ENCODE measurements around the gene PDYN. TPM values are rescaled to one million over a fixed set of nuclear protein-coding genes. Genes with fewer than 3 reads are reported as not detected.

The PDYN gene
- total RNA-seq, 1 experiment from 2014 or later = not detected

DNA sequence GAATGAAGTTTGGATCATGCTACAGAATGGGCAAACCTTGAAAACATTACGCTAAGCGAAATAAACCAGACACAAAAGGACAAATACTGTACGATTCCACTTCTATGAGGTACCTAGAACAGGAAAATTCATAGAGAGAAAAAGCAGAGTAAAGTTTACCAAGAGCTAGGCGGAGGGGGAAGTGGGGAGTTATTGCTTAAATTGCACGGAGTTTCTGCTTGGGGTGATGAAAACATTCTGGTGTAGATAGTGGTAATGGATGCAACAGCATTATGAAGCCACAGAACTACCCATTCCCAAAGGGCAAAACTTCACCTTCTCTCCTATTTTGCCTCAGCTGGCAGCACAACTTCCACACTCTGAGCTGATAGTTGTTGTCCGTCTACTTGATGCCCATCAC, 6.4 kb upstream of the PDYN start:
- no peaks in the 10 kb centered on the region for H3K9me2 ChIP-seq (replicated peaks; ENCODE audit: insufficient read depth, low read length)
- H3K4me3 ChIP-seq (ENCODE audit: low read length) = no peak overlapping the region
- no peaks in the 10 kb centered on the region for H3K36me3 ChIP-seq (ENCODE audit: insufficient read depth, low read length)
- H3K4me2 ChIP-seq (ENCODE audit: low read depth, low read length, poor library complexity, severe bottlenecking) = no peak overlapping the region
- H3K27ac ChIP-seq (ENCODE audit: low read length) = no peak overlapping the region
- no peak for DNase-seq
- H3K9me3 ChIP-seq (ENCODE audit: low read length) = no peaks in the 10 kb centered on the region
- H2AFZ ChIP-seq (ENCODE audit: low read length) = no peak overlapping the region
- no peaks in the 10 kb centered on the region for H3K79me2 ChIP-seq (ENCODE audit: low read length)
- peaks cover 4% of the 10 kb centered on the region; the same call in 1 of the 2 replicates for H3K27me3 ChIP-seq (ENCODE audit: low read length)
- no peak overlapping the region for H3K9ac ChIP-seq (ENCODE audit: low read length)
- no peaks in the 10 kb centered on the region for H3K4me1 ChIP-seq (ENCODE audit: low read length)
- H4K20me1 ChIP-seq (ENCODE audit: insufficient read depth, low read depth, low read length) = no peaks in the 10 kb centered on the region

DNA sequence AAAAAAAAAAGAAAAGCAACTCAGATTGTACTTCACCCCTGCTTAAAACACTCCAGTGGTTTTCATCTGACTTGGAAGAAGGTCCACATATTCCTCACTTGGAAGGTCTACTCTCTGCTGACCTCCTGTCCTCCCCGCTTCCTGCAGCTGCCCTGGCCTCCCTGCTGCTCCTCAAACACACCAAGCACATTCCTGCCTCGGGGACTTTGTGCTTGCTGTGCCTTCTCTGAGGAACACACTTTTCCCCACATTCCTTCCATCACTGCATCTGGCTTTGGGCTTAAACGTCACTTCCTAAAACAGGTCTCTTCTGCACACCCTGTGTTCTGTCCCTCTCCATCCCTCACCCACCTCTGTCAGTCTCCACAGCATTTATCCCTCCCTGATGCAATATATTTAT, 4.9 kb upstream of the PDYN start:
- DNase-seq = no peak
- Histone ChIP-seq H3K9me3 (ENCODE audit: low read length) (no peaks in the 10 kb centered on the region), H4K20me1 (ENCODE audit: insufficient read depth, low read depth, low read length) (no peaks in the 10 kb centered on the region), H3K27me3 (ENCODE audit: low read length) (peaks cover 4% of the 10 kb centered on the region; the same call in 1 of the 2 replicates), H3K27ac (ENCODE audit: low read length) (no peak overlapping the region), H3K9ac (ENCODE audit: low read length) (no peak overlapping the region), H3K4me1 (ENCODE audit: low read length) (no peaks in the 10 kb centered on the region), H3K79me2 (ENCODE audit: low read length) (no peaks in the 10 kb centered on the region), H3K36me3 (ENCODE audit: insufficient read depth, low read length) (no peaks in the 10 kb centered on the region), H3K4me3 (ENCODE audit: low read length) (no peak overlapping the region), H3K4me2 (ENCODE audit: low read depth, low read length, poor library complexity, severe bottlenecking) (no peak overlapping the region), H3K9me2 (replicated peaks; ENCODE audit: insufficient read depth, low read length) (no peaks in the 10 kb centered on the region), H2AFZ (ENCODE audit: low read length) (no peak overlapping the region)

DNA sequence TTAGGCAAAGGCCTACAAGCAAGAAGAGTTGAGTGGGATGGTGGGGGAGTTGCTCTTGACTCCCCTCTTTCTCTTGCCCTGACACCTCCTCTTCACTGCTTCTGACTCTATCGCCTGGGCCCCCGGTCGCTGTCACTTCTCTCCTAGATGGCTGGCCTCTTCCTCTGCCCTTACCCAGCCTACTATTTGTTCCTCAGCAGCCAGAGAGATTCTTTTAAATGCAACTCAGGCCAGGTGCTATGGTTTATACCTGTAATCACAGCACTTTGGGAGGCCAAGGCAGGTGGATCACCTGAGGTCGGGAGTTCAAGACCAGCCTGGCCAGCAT, 4.3 kb upstream of the PDYN start:
- H3K36me3 ChIP-seq (ENCODE audit: insufficient read depth, low read length) = no peaks in the 10 kb centered on the region
- H3K4me3 ChIP-seq (ENCODE audit: low read length) = no peak overlapping the region
- no peaks in the 10 kb centered on the region for H3K9me2 ChIP-seq (replicated peaks; ENCODE audit: insufficient read depth, low read length)
- no peak overlapping the region for H3K9ac ChIP-seq (ENCODE audit: low read length)
- H3K4me1 ChIP-seq (ENCODE audit: low read length) = no peaks in the 10 kb centered on the region
- no peaks in the 10 kb centered on the region for H3K79me2 ChIP-seq (ENCODE audit: low read length)
- no peak overlapping the region for H2AFZ ChIP-seq (ENCODE audit: low read length)
- no peak overlapping the region for H3K27ac ChIP-seq (ENCODE audit: low read length)
- no peak overlapping the region for H3K4me2 ChIP-seq (ENCODE audit: low read depth, low read length, poor library complexity, severe bottlenecking)
- H3K9me3 ChIP-seq (ENCODE audit: low read length) = no peaks in the 10 kb centered on the region
- DNase-seq = no peak
- H4K20me1 ChIP-seq (ENCODE audit: insufficient read depth, low read depth, low read length) = no peaks in the 10 kb centered on the region
- peaks cover 4% of the 10 kb centered on the region; the same call in 1 of the 2 replicates for H3K27me3 ChIP-seq (ENCODE audit: low read length)

DNA sequence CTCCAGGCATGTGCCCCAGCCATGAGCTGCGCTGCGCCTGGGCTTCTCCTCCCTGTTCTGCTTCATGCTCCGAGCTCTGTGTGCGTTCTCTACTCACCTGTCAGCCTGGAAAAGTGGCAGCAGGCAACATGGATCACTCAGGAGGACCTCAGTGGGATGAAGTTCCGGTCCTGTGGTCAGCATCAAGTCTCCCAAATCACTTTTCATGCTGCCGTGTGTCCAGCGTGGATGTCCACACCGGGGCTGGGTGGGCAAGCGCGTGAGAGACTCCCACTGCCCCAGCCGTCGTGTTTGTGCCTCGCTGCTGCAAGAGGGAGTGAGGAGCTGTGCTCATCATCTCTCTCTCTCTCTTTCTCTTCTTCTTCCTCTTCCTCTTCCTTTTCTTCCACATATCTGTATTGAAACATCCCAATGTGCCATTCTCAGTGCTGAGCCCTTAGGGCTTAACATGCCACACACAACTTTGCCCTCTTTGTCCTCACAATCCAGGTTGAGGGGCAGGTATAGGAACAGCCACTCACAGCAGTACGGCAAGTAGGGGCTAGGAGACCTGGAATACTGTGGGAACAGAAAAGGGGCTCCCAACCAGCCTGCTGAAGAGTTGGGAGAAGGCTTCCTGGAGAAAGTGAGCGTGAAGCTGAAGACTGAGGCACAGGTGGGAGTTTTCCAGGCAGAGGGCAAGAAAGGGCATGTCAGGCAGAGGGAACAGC, 3.8 kb upstream of the PDYN start:
- no peak overlapping the region for H3K9ac ChIP-seq (ENCODE audit: low read length)
- peaks cover 4% of the 10 kb centered on the region; the same call in 1 of the 2 replicates for H3K27me3 ChIP-seq (ENCODE audit: low read length)
- DNase-seq = no peak
- no peaks in the 10 kb centered on the region for H3K9me2 ChIP-seq (replicated peaks; ENCODE audit: insufficient read depth, low read length)
- H2AFZ ChIP-seq (ENCODE audit: low read length) = no peak overlapping the region
- no peak overlapping the region for H3K4me2 ChIP-seq (ENCODE audit: low read depth, low read length, poor library complexity, severe bottlenecking)
- H4K20me1 ChIP-seq (ENCODE audit: insufficient read depth, low read depth, low read length) = no peaks in the 10 kb centered on the region
- H3K4me3 ChIP-seq (ENCODE audit: low read length) = no peak overlapping the region
- no peaks in the 10 kb centered on the region for H3K79me2 ChIP-seq (ENCODE audit: low read length)
- no peak overlapping the region for H3K27ac ChIP-seq (ENCODE audit: low read length)
- H3K36me3 ChIP-seq (ENCODE audit: insufficient read depth, low read length) = no peaks in the 10 kb centered on the region
- no peaks in the 10 kb centered on the region for H3K9me3 ChIP-seq (ENCODE audit: low read length)
- H3K4me1 ChIP-seq (ENCODE audit: low read length) = no peaks in the 10 kb centered on the region

DNA sequence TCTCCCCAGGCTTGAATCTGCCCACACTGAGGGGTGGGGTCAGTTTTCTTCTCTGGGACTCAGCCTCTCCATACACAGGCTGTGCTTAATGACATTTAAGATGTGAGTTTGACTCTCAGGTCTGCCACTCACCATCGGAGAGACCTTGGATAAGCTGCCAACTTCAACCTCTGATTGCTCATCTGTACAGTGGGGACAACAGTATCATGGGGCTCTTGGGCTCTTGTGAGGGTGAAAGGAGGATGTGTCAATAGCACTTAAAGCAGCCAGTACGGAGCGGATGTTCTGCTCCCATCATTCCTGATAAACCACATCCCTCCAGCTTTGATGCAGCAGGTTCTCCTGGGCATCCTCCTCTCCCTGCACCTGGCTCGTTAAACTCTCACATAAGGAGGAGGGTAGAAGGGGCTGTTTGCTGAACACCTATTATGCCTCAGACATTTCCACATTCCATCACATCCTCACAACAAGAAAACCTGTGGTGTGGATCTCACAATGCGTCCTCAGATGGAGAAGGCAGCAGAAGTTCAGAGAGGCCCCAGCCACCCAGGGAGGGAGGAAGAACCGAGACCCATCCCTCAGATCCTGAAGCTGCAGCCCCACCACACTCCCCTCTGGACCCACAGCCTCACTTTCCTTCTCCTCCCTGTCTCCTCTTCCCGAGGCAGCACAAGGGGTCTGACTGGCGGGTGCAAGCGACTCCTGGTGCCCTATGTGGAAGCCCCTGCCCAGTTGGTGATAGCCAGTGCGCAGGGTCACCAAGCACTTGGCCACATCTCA, 1.9 kb upstream of the PDYN start:
- Histone ChIP-seq H3K4me2 (ENCODE audit: low read depth, low read length, poor library complexity, severe bottlenecking) (no peak overlapping the region), H3K4me3 (ENCODE audit: low read length) (no peak overlapping the region), H3K27me3 (ENCODE audit: low read length) (no peaks in the 10 kb centered on the region), H2AFZ (ENCODE audit: low read length) (no peak overlapping the region), H4K20me1 (ENCODE audit: insufficient read depth, low read depth, low read length) (no peaks in the 10 kb centered on the region), H3K9me2 (replicated peaks; ENCODE audit: insufficient read depth, low read length) (no peaks in the 10 kb centered on the region), H3K79me2 (ENCODE audit: low read length) (no peaks in the 10 kb centered on the region), H3K36me3 (ENCODE audit: insufficient read depth, low read length) (no peaks in the 10 kb centered on the region), H3K9me3 (ENCODE audit: low read length) (no peaks in the 10 kb centered on the region), H3K4me1 (ENCODE audit: low read length) (no peaks in the 10 kb centered on the region), H3K27ac (ENCODE audit: low read length) (no peak overlapping the region), H3K9ac (ENCODE audit: low read length) (no peak overlapping the region)
- DNase-seq = no peak

DNA sequence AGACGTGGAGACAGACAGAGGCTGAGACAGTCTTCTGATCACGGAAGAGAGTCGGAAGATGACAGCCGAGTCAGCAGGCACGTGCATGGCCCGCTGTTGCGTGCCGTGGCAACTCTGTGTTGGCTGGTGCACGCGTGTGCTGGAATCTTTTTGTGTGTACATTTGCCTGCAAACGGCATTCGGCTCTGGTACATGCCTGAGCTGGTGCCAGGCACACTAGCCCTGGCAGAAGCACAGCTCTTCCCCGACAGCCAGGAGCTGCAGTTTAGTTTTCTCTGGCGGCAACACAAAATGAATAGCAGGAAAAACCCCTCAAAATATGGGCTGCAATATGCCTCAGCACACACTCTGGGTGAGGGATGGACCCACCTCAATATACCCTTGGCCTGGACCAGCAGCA, 769 bp upstream of the PDYN start:
- no peaks in the 10 kb centered on the region for H3K9me3 ChIP-seq (ENCODE audit: low read length)
- no peak for DNase-seq
- no peak overlapping the region for H3K4me3 ChIP-seq (ENCODE audit: low read length)
- no peaks in the 10 kb centered on the region for H3K27me3 ChIP-seq (ENCODE audit: low read length)
- no peak overlapping the region for H3K4me2 ChIP-seq (ENCODE audit: low read depth, low read length, poor library complexity, severe bottlenecking)
- no peaks in the 10 kb centered on the region for H3K36me3 ChIP-seq (ENCODE audit: insufficient read depth, low read length)
- no peak overlapping the region for H3K9ac ChIP-seq (ENCODE audit: low read length)
- H3K27ac ChIP-seq (ENCODE audit: low read length) = no peak overlapping the region
- no peaks in the 10 kb centered on the region for H4K20me1 ChIP-seq (ENCODE audit: insufficient read depth, low read depth, low read length)
- H2AFZ ChIP-seq (ENCODE audit: low read length) = no peak overlapping the region
- H3K9me2 ChIP-seq (replicated peaks; ENCODE audit: insufficient read depth, low read length) = no peaks in the 10 kb centered on the region
- H3K4me1 ChIP-seq (ENCODE audit: low read length) = no peaks in the 10 kb centered on the region
- H3K79me2 ChIP-seq (ENCODE audit: low read length) = no peaks in the 10 kb centered on the region

DNA sequence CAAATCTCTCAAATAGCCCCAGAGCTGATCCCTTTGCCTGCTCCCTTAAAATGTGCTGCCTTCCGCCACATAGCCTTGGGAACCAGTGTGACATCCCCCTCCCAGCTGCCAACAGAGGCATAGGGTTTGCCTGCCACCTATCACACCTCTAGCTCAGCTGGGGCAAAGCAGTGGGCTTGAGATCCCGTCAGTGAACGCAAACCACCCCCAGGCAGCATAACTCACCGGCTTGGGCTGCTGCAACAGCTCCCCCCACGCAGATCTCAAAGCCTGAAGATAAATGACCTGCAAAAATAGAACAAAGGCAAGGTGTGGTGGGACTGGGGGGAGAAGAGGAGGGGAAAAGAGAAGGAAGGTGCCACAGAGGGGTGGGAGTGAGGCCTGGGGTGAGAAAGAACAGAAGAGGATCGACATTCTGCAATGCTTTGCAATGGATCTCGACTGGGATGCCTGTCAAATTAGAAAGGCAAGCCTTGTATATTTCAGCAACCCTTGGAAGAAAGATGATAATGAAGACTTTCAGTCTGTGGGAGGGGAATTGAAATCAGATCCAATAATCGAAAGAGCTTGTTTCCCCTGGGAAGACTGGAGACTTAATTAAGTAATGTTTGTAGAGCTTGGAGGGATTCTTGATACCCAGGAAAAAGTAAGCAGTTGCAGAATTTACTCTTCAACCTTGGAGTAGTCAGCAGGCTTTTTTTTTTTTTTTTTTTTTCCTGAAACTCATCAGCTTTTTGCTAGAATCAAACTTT, 1.3 kb downstream of the PDYN start:
- H3K9ac ChIP-seq (ENCODE audit: low read length) = no peak overlapping the region

DNA sequence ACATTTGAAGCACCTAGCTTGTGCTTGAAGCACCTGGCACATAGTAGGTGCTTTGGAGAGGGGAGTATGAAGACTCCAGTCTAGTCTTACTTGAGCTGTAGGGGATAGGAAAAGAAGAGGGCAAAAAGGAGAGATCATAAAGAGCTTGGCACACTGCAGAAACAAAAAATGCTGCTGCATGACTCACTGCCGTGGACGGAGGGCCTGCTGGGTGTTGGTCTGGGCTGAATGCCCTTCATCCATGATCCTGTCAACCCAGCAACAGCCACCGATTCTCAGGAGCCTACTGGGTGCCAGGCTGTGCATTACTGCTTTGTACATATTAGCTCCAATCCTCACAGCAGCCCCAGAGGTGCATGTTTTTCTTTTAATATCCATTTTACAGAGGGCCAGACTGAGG, 6.0 kb downstream of the PDYN start:
- H3K79me2 ChIP-seq (ENCODE audit: low read length) = no peaks in the 10 kb centered on the region
- no peak overlapping the region for H3K4me3 ChIP-seq (ENCODE audit: low read length)
- H3K9ac ChIP-seq (ENCODE audit: low read length) = no peak overlapping the region
- no peak for DNase-seq
- H4K20me1 ChIP-seq (ENCODE audit: insufficient read depth, low read depth, low read length) = no peaks in the 10 kb centered on the region
- no peaks in the 10 kb centered on the region for H3K36me3 ChIP-seq (ENCODE audit: insufficient read depth, low read length)
- no peaks in the 10 kb centered on the region for H3K4me1 ChIP-seq (ENCODE audit: low read length)
- H3K4me2 ChIP-seq (ENCODE audit: low read depth, low read length, poor library complexity, severe bottlenecking) = no peak overlapping the region
- no peaks in the 10 kb centered on the region for H3K27me3 ChIP-seq (ENCODE audit: low read length)
- no peak overlapping the region for H3K27ac ChIP-seq (ENCODE audit: low read length)
- no peak overlapping the region for H2AFZ ChIP-seq (ENCODE audit: low read length)
- no peaks in the 10 kb centered on the region for H3K9me3 ChIP-seq (ENCODE audit: low read length)
- H3K9me2 ChIP-seq (replicated peaks; ENCODE audit: insufficient read depth, low read length) = no peaks in the 10 kb centered on the region

More for the DNA sequence above, 1.3 kb downstream of the PDYN start:
- no peaks in the 10 kb centered on the region for H4K20me1 ChIP-seq (ENCODE audit: insufficient read depth, low read depth, low read length)
- no peaks in the 10 kb centered on the region for H3K4me1 ChIP-seq (ENCODE audit: low read length)
- H3K27ac ChIP-seq (ENCODE audit: low read length) = no peak overlapping the region
- no peaks in the 10 kb centered on the region for H3K79me2 ChIP-seq (ENCODE audit: low read length)
- no peak overlapping the region for H2AFZ ChIP-seq (ENCODE audit: low read length)
- H3K27me3 ChIP-seq (ENCODE audit: low read length) = no peaks in the 10 kb centered on the region
- no peaks in the 10 kb centered on the region for H3K9me2 ChIP-seq (replicated peaks; ENCODE audit: insufficient read depth, low read length)
- no peak for DNase-seq
- no peaks in the 10 kb centered on the region for H3K9me3 ChIP-seq (ENCODE audit: low read length)
- H3K4me3 ChIP-seq (ENCODE audit: low read length) = no peak overlapping the region
- no peak overlapping the region for H3K4me2 ChIP-seq (ENCODE audit: low read depth, low read length, poor library complexity, severe bottlenecking)
- H3K36me3 ChIP-seq (ENCODE audit: insufficient read depth, low read length) = no peaks in the 10 kb centered on the region

Data from Karpas-422 (cell line).